Endothelial cell of umbilical vein (primary cell): ENCODE data around the gene CDIPT. TPM values are rescaled to one million over a fixed set of nuclear protein-coding genes. Genes with fewer than 3 reads are reported as not detected.

Experiments used
- BruUV-seq: library from RNA; stranded (reverse); fragments of 400-500 nt; replicated peaks from 2 replicates; lab custom pipeline; 2021; lab: Mats Ljungman, UMichigan
- CTCF ChIA-PET: fragments of 300-600, 350-600 bp; sonication (Branson Sonifier 250); formaldehyde crosslinking; loops from one replicate; lab custom pipeline; 2021; ENCODE audit warnings: antibody characterized with exemption, inconsistent platforms; lab: Charles Lee
- POLR2A ChIA-PET: fragments of 300-600, 350-600 bp; sonication (Branson Sonifier 250); formaldehyde crosslinking; loops from one replicate; lab custom pipeline; 2021; ENCODE audit warnings: antibody characterized with exemption, inconsistent platforms; lab: Charles Lee
- DNase-seq: peaks from one replicate; pipeline ENCODE4 v3.0.0-alpha.2; 2011; ENCODE audit warnings: low read depth, low spot score
- FAIRE-seq: peaks from 2 replicates; lab custom pipeline; 2011; peaks lifted over from hg19 to GRCh38; lab: Jason Lieb, UNC
- H2AFZ ChIP-seq: 2 replicates; pipeline ENCODE4 v1.6.0; 2012; ENCODE audit warnings: low read depth, low read length, control low read depth, inconsistent platforms
- H3K27ac ChIP-seq: 2 replicates; pipeline ENCODE4 v1.5.1; 2011; ENCODE audit warnings: low read depth, mild to moderate bottlenecking, control low read depth, low read length, moderate library complexity; ENCODE audit not compliant: insufficient read depth
- H3K27me3 ChIP-seq, 2 experiments: 2 replicates each; pipeline versions ENCODE4 v1.6.0 to v1.6.1; 2011; ENCODE audit warnings: low read length in 2 of 2, mixed read lengths in 1 of 2; ENCODE audit not compliant: control insufficient read depth in 2 of 2, insufficient read depth in 2 of 2
- H3K36me3 ChIP-seq, 2 experiments: 2 replicates in 1 of 2; 3 replicates in 1 of 2; pipeline ENCODE4 v1.5.1; 2011; ENCODE audit warnings: low read length in 2 of 2, mild to moderate bottlenecking in 1 of 2, moderate library complexity in 1 of 2; ENCODE audit not compliant: control insufficient read depth in 2 of 2, insufficient read depth in 2 of 2; ENCODE audit errors: extremely low read depth in 1 of 2
- H3K4me1 ChIP-seq: 3 replicates; pipeline ENCODE4 v1.5.1; 2011; ENCODE audit warnings: mild to moderate bottlenecking, low read length; ENCODE audit not compliant: control insufficient read depth, insufficient read depth; ENCODE audit errors: extremely low read depth
- H3K4me2 ChIP-seq: 2 replicates; pipeline ENCODE4 v1.6.1; 2011; ENCODE audit warnings: low read length, control low read depth, mixed read lengths; ENCODE audit not compliant: insufficient read depth
- H3K4me3 ChIP-seq, 3 experiments: fragments of 200-600 bp in 1 of 3; sonication (generic), shearing (Covaris generic) in 1 of 3; replicated peaks in 1 of 3; 2 replicates each; pipeline ENCODE4 v1.5.1; 2011 to 2016; ENCODE audit warnings: control low read depth in 3 of 3, low read length in 3 of 3, mild to moderate bottlenecking in 2 of 3, inconsistent platforms in 1 of 3, low read depth in 1 of 3, moderate library complexity in 1 of 3; ENCODE audit not compliant: insufficient read depth in 1 of 3
- H3K79me2 ChIP-seq: 2 replicates; pipeline ENCODE4 v1.6.0; 2012; ENCODE audit warnings: low read length, inconsistent platforms; ENCODE audit not compliant: control insufficient read depth, insufficient read depth
- H3K9ac ChIP-seq: replicated peaks from 2 replicates; pipeline ENCODE3; 2011; ENCODE audit warnings: low read length, control low read depth; ENCODE audit not compliant: insufficient read depth; ENCODE audit errors: extremely low read depth
- H3K9me1 ChIP-seq: replicated peaks from 3 replicates; pipeline ENCODE4 v1.6.0; 2011; ENCODE audit warnings: mild to moderate bottlenecking, low read length; ENCODE audit not compliant: control insufficient read depth, insufficient read depth; ENCODE audit errors: extremely low read depth
- H3K9me3 ChIP-seq: replicated peaks from 2 replicates; pipeline ENCODE4 v1.5.1; 2012; ENCODE audit warnings: low read length, inconsistent platforms; ENCODE audit not compliant: control insufficient read depth, insufficient read depth
- H4K20me1 ChIP-seq: replicated peaks from 2 replicates; pipeline ENCODE3; 2011; ENCODE audit warnings: mild to moderate bottlenecking, low read length; ENCODE audit not compliant: control insufficient read depth, insufficient read depth; ENCODE audit errors: extremely low read depth
- CTCF ChIP-seq, 2 donors: IDR thresholded peaks; 1 replicate in 1 of 2; 2 replicates in 1 of 2; pipeline ENCODE4 v1.5.1; 2011; ENCODE audit warnings: low read length in 2 of 2, mild to moderate bottlenecking in 2 of 2, moderate library complexity in 2 of 2, control low read depth in 1 of 2, inconsistent platforms in 1 of 2, low read depth in 1 of 2; ENCODE audit not compliant: insufficient read depth in 1 of 2; ENCODE audit errors: extremely low read depth in 1 of 2
- EZH2 ChIP-seq: IDR thresholded peaks from 2 replicates; pipeline ENCODE4 v1.6.1; 2012; ENCODE audit warnings: borderline replicate concordance, low read depth, mild to moderate bottlenecking, moderate library complexity, low read length, inconsistent platforms; ENCODE audit not compliant: severe bottlenecking
- FOS ChIP-seq: IDR thresholded peaks from 2 replicates; pipeline ENCODE4 v1.6.1; 2011; ENCODE audit warnings: mild to moderate bottlenecking, low read length, moderate library complexity, borderline replicate concordance; ENCODE audit not compliant: insufficient read depth
- GATA2 ChIP-seq: IDR thresholded peaks from 2 replicates; pipeline ENCODE4 v1.7.0; 2011; ENCODE audit warnings: low read depth, mild to moderate bottlenecking, moderate library complexity, mixed read lengths, low read length; ENCODE audit not compliant: insufficient read length, insufficient read depth
- JUN ChIP-seq: IDR thresholded peaks from 2 replicates; pipeline ENCODE4 v1.6.1; 2011; ENCODE audit warnings: borderline replicate concordance, low read depth; ENCODE audit not compliant: insufficient read length, insufficient read depth
- POLR2A ChIP-seq: IDR thresholded peaks from 2 replicates; pipeline ENCODE4 v1.6.1; 2012; ENCODE audit warnings: low read depth, mild to moderate bottlenecking, control low read depth, low read length
- POLR2AphosphoS5 ChIP-seq: IDR thresholded peaks from 2 replicates; pipeline ENCODE4 v1.6.1; 2012; ENCODE audit warnings: low read depth, mild to moderate bottlenecking, control low read depth, low read length, moderate library complexity; ENCODE audit not compliant: insufficient read depth
- dilution Hi-C: fragments of 300-500 bp; cut with MboI; formaldehyde crosslinking; loops from one replicate; pipeline ENCODE4 v1.15.0; 2019; ENCODE audit warnings: low sequenced_read_pairs; ENCODE audit not compliant: extremely low pct_ligation_motif_present
- intact Hi-C: fragments of 100-400 bp; cut with micrococcal nuclease; formaldehyde crosslinking; loops from one replicate; pipeline ENCODE4 v1.10.0; 2022
- polyA plus RNA-seq, 4 experiments: library from polyadenylated mRNA; depleted of rRNA in 3 of 4; stranded (reverse) in 3 of 4; unstranded in 1 of 4; fragments of >200 nt; gene quantifications; 2 replicates each; pipeline versions ENCODE4 v1.2.1 to v1.2.3, GENCODE V29; 2011 to 2012; ENCODE audit warnings: missing spikeins in 1 of 4
- total RNA-seq: library from RNA; stranded (reverse); gene quantifications from 2 replicates; pipeline ENCODE4 v1.2.3, GENCODE V29; 2021

CDIPT gene
- total and polyA plus RNA-seq, 2 donors (not counting 3 experiments of a cell fraction or from before 2014, with no cell fraction given), result 68.7 to 161 TPM

GRCh38 chr16:29810699-29811169, 52.3 kb downstream of the CDIPT start:
- peaks cover 47% of the 10 kb centered on the region for H3K4me1 ChIP-seq
- peaks cover 29% of the 10 kb centered on the region for H3K79me2 ChIP-seq
- H3K4me2 ChIP-seq, result peak overlapping the region; percentile 3
- POLR2A ChIA-PET, result no interaction called here
- CTCF ChIA-PET, result interaction anchor here (0.6 to 4.0 kb wide), 2 partner anchors 38 to 222 kb away, joined by 3 to 29 read pairs; no protein-coding TSS in a partner anchor
- H2AFZ ChIP-seq, result no peak overlapping the region
- TSS peak; percentile 31 for BruUV-seq
- no peak overlapping the region for H3K27ac ChIP-seq
- no peaks in the 10 kb centered on the region for H4K20me1 ChIP-seq
- no peak overlapping the region for H3K4me3 ChIP-seq
- FAIRE-seq (no peak), DNase-seq (no peak)
- H3K36me3 ChIP-seq, result peaks cover 0 to 14% of the 10 kb centered on the region in 2 experiments
- intact Hi-C loops (loop anchor here (1.0 to 2.0 kb wide), 2 partner anchors 52 to 186 kb away; partner anchors contain the start of genes CDIPT and INO80E), dilution Hi-C loops (no loop called here)
- H3K27me3 ChIP-seq, result no peaks in the 10 kb centered on the region
- H3K9ac ChIP-seq, result no peak overlapping the region
- H3K9me3 ChIP-seq, result no peaks in the 10 kb centered on the region
- TF ChIP-seq POLR2A, result no peak
- no peak for TF ChIP-seq CTCF (IDR thresholded peaks at IDR 0.05; ENCODE audit: extremely low read depth in 1 of 2, insufficient read depth in 1 of 2, low read depth in 1 of 2, low read length in 2 of 2)
- TF ChIP-seq FOS, result no peak
- TF ChIP-seq GATA2, result no peak
- TF ChIP-seq JUN, result no peak
- TF ChIP-seq EZH2, result no peak
- no peak for TF ChIP-seq POLR2AphosphoS5
- no peaks in the 10 kb centered on the region for H3K9me1 ChIP-seq
